Mesenchymal stem cell (in vitro differentiated cells and primary cell): Measurements from ENCODE around the gene JPH2.

Experiments
- DNase-seq: peaks from one replicate; pipeline ENCODE4 v3.0.0-alpha.2; 2013
- H2AFZ ChIP-seq: one replicate; pipeline ENCODE4 v1.6.1; 2013; ENCODE audit warnings: low read depth, mild to moderate bottlenecking, control low read depth, inconsistent platforms, low read length, moderate library complexity
- H2AK5ac ChIP-seq: 2 replicates; pipeline ENCODE4 v1.6.1; 2013; ENCODE audit warnings: low read length, moderate library complexity, mild to moderate bottlenecking, inconsistent platforms; ENCODE audit not compliant: severe bottlenecking
- H2BK120ac ChIP-seq: one replicate; pipeline ENCODE4 v1.6.1; 2013; ENCODE audit warnings: low read depth, mild to moderate bottlenecking, inconsistent platforms, low read length, moderate library complexity
- H2BK12ac ChIP-seq, 2 experiments: one replicate each; pipeline ENCODE4 v1.6.1; 2013; ENCODE audit warnings: inconsistent platforms in 2 of 2, low read length in 2 of 2, mild to moderate bottlenecking in 2 of 2, moderate library complexity in 2 of 2, control low read depth in 1 of 2
- H2BK15ac ChIP-seq: one replicate; pipeline ENCODE4 v1.6.1; 2013; ENCODE audit warnings: mild to moderate bottlenecking, low read depth, inconsistent platforms; ENCODE audit not compliant: poor library complexity, severe bottlenecking
- H2BK5ac ChIP-seq: 2 replicates; pipeline ENCODE4 v1.6.1; 2013; ENCODE audit warnings: low read depth, mild to moderate bottlenecking, low read length, control low read depth, inconsistent platforms; ENCODE audit not compliant: poor library complexity, severe bottlenecking
- H3K14ac ChIP-seq, 2 experiments: one replicate each; pipeline ENCODE4 v1.6.1; 2013; ENCODE audit warnings: inconsistent platforms in 2 of 2, low read length in 2 of 2, control low read depth in 1 of 2, mild to moderate bottlenecking in 1 of 2, moderate library complexity in 1 of 2
- H3K18ac ChIP-seq, 2 experiments: one replicate each; pipeline ENCODE4 v1.6.1; 2013; ENCODE audit warnings: inconsistent platforms in 2 of 2, low read length in 2 of 2, control low read depth in 1 of 2, low read depth in 1 of 2, mild to moderate bottlenecking in 1 of 2
- H3K23ac ChIP-seq, 2 experiments: one replicate each; pipeline ENCODE4 v1.6.1; 2013; ENCODE audit warnings: inconsistent platforms in 2 of 2, low read length in 2 of 2, mild to moderate bottlenecking in 2 of 2, moderate library complexity in 2 of 2, control low read depth in 1 of 2
- H3K27ac ChIP-seq: 2 replicates; pipeline ENCODE4 v1.5.1; 2013; ENCODE audit warnings: mild to moderate bottlenecking, moderate library complexity, low read length, control low read depth, inconsistent platforms; ENCODE audit not compliant: poor library complexity, severe bottlenecking
- H3K27me3 ChIP-seq, 2 experiments: 2 replicates each; pipeline versions ENCODE4 v1.6.1 to v1.7.0; 2013; ENCODE audit warnings: low read length in 2 of 2, mild to moderate bottlenecking in 2 of 2, moderate library complexity in 2 of 2, control low read depth in 1 of 2, inconsistent platforms in 1 of 2; ENCODE audit not compliant: control insufficient read depth in 1 of 2, insufficient read depth in 1 of 2
- H3K36me3 ChIP-seq, 2 experiments: 2 replicates each; pipeline versions ENCODE4 v1.6.1 to v1.7.0; 2013; ENCODE audit warnings: low read length in 2 of 2, control low read depth in 1 of 2, inconsistent platforms in 1 of 2, low read depth in 1 of 2, mild to moderate bottlenecking in 1 of 2; ENCODE audit not compliant: insufficient read depth in 2 of 2, control insufficient read depth in 1 of 2
- H3K4ac ChIP-seq, 2 experiments: one replicate each; pipeline ENCODE4 v1.6.1; 2013; ENCODE audit warnings: inconsistent platforms in 2 of 2, low read length in 2 of 2, mild to moderate bottlenecking in 2 of 2, moderate library complexity in 2 of 2, control low read depth in 1 of 2, low read depth in 1 of 2
- H3K4me1 ChIP-seq: 2 replicates; pipeline ENCODE4 v1.6.1; 2013; ENCODE audit warnings: low read depth, low read length, control low read depth; ENCODE audit not compliant: control insufficient read depth, insufficient read depth
- H3K4me2 ChIP-seq: 2 replicates; pipeline ENCODE4 v1.6.1; 2013; ENCODE audit warnings: low read length, mild to moderate bottlenecking, inconsistent platforms; ENCODE audit not compliant: poor library complexity, severe bottlenecking
- H3K4me3 ChIP-seq, 2 experiments: 2 replicates each; pipeline versions ENCODE4 v1.5.1 to v1.7.0; 2013; ENCODE audit warnings: low read length in 2 of 2, mild to moderate bottlenecking in 2 of 2, control low read depth in 1 of 2, low read depth in 1 of 2; ENCODE audit not compliant: insufficient read depth in 1 of 2
- H3K79me1 ChIP-seq: replicated peaks from 2 replicates; pipeline ENCODE4 v1.6.1; 2013; ENCODE audit warnings: mild to moderate bottlenecking, control low read depth, low read length, inconsistent platforms; ENCODE audit not compliant: poor library complexity, severe bottlenecking
- H3K9ac ChIP-seq: 2 replicates; pipeline ENCODE4 v1.7.0; 2013; ENCODE audit warnings: mild to moderate bottlenecking, low read length, moderate library complexity
- H3K9me3 ChIP-seq: 2 replicates; pipeline ENCODE4 v1.7.0; 2013; ENCODE audit warnings: mild to moderate bottlenecking, low read length; ENCODE audit not compliant: control insufficient read depth
- H4K8ac ChIP-seq: one replicate; pipeline ENCODE4 v1.6.1; 2013; ENCODE audit warnings: inconsistent platforms, mild to moderate bottlenecking, low read length, moderate library complexity
- H4K91ac ChIP-seq: one replicate; pipeline ENCODE4 v1.6.1; 2013; ENCODE audit warnings: mild to moderate bottlenecking, low read length, inconsistent platforms
- WGBS: methylation state at CpG from one replicate; pipeline ENCODE4 v1.1.7; 2013; ENCODE audit warnings: mixed read lengths; 5-methylcytosine and 5-hydroxymethylcytosine counted together

The JPH2 gene

GRCh38 chr20:44182863-44183262 lies 4.1 kb downstream of the JPH2 start:
- no peaks in the 10 kb centered on the region for H3K36me3 ChIP-seq
- no peak overlapping the region for H2BK5ac ChIP-seq
- H2BK120ac ChIP-seq, result no peak overlapping the region
- H3K14ac ChIP-seq, result peak overlapping the region in 1 of 2 experiments; percentile 86
- H3K18ac ChIP-seq, result no peak overlapping the region
- H3K23ac ChIP-seq, result no peak overlapping the region
- no peak overlapping the region for H3K4me2 ChIP-seq
- H2BK12ac ChIP-seq, result peak overlapping the region in 1 of 2 experiments; percentile 43
- H3K4me3 ChIP-seq, result no peak overlapping the region
- H3K9me3 ChIP-seq, result no peaks in the 10 kb centered on the region
- no peak overlapping the region for H2AFZ ChIP-seq
- H3K9ac ChIP-seq, result no peak overlapping the region
- H3K79me1 ChIP-seq, result no peaks in the 10 kb centered on the region
- DNase-seq, result no peak
- H2BK15ac ChIP-seq, result no peak overlapping the region
- peaks cover 0 to 39% of the 10 kb centered on the region in 2 experiments for H3K27me3 ChIP-seq
- WGBS, result 83% methylated on average over 3 of the region's 3 CpGs
- H4K8ac ChIP-seq, result no peak overlapping the region
- H3K4me1 ChIP-seq, result peaks cover 23% of the 10 kb centered on the region
- no peak overlapping the region for H2AK5ac ChIP-seq
- no peak overlapping the region for H3K4ac ChIP-seq
- H3K27ac ChIP-seq, result no peak overlapping the region
- no peak overlapping the region for H4K91ac ChIP-seq

GRCh38 chr20:44182135-44182765 lies 4.7 kb downstream of the JPH2 start:
- Histone ChIP-seq H3K27ac (no peak overlapping the region), H2AK5ac (no peak overlapping the region), H2AFZ (no peak overlapping the region), H3K9ac (no peak overlapping the region), H3K9me3 (no peaks in the 10 kb centered on the region), H3K4me3 (no peak overlapping the region), H3K79me1 (no peaks in the 10 kb centered on the region), H2BK15ac (no peak overlapping the region), H3K14ac (no peak overlapping the region), H2BK12ac (no peak overlapping the region), H4K8ac (no peak overlapping the region), H3K4ac (no peak overlapping the region), H3K4me1 (peaks cover 17% of the 10 kb centered on the region), H3K18ac (no peak overlapping the region), H4K91ac (no peak overlapping the region), H3K36me3 (no peaks in the 10 kb centered on the region), H3K4me2 (no peak overlapping the region), H3K23ac (no peak overlapping the region), H2BK120ac (no peak overlapping the region), H3K27me3 (peaks cover 0 to 39% of the 10 kb centered on the region in 2 experiments), H2BK5ac (no peak overlapping the region)
- WGBS, result 58% methylated on average over 10 of the region's 13 CpGs
- DNase-seq, result no peak

DNA sequence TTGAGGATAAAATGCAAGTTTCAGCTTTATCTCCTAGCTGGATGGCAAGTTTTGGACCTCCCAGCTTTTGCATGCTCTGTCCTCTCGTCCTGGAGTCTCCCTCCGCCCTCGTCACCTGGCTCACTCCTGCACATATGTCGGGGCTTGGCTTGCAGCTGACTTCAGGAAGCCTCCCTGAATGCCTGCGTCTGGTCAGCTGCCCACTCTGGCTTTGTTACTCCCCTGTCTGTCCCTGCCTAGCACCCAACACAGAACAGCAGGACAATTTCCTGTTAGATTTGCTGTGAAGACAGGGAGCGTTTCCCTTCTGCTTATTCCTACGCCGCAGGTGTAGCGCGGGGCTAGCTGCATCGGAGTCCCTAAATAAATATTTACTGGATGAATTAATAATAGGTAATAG lies 5.4 kb downstream of the JPH2 start:
- Histone ChIP-seq H4K8ac (peak overlapping the region; percentile 59), H3K4me1 (peaks cover 18% of the 10 kb centered on the region), H2AFZ (no peak overlapping the region), H2AK5ac (no peak overlapping the region), H2BK120ac (no peak overlapping the region), H3K36me3 (no peaks in the 10 kb centered on the region), H3K27me3 (peaks cover 0 to 39% of the 10 kb centered on the region in 2 experiments), H3K4me2 (no peak overlapping the region), H3K23ac (no peak overlapping the region), H2BK5ac (no peak overlapping the region), H3K14ac (no peak overlapping the region), H3K4ac (peak overlapping the region; percentile 24 to 29), H2BK15ac (no peak overlapping the region), H3K18ac (peak overlapping the region in 1 of 2 experiments; percentile 5), H2BK12ac (peak overlapping the region in 1 of 2 experiments; percentile 9), H3K9ac (no peak overlapping the region), H3K79me1 (no peaks in the 10 kb centered on the region), H3K4me3 (no peak overlapping the region), H3K9me3 (no peaks in the 10 kb centered on the region), H4K91ac (peak overlapping the region; percentile 44), H3K27ac (no peak overlapping the region)
- 61% methylated on average over 5 of the region's 11 CpGs for WGBS
- no peak for DNase-seq

- H3K4me3 ChIP-seq, result no peak overlapping the region
- H2BK5ac ChIP-seq, result no peak overlapping the region
- no peak overlapping the region for H2AFZ ChIP-seq
- peaks cover 12% of the 10 kb centered on the region for H3K4me1 ChIP-seq
- H3K4me2 ChIP-seq, result peak overlapping the region; percentile 27
- no peaks in the 10 kb centered on the region for H3K79me1 ChIP-seq
- no peak overlapping the region for H2BK12ac ChIP-seq
- H3K9ac ChIP-seq, result no peak overlapping the region
- H3K4ac ChIP-seq, result no peak overlapping the region
- no peak overlapping the region for H3K14ac ChIP-seq
- no peaks in the 10 kb centered on the region for H3K9me3 ChIP-seq
- no peak overlapping the region for H3K27ac ChIP-seq
- peak overlapping the region; percentile 81 for H2BK120ac ChIP-seq
- no peak overlapping the region for H3K23ac ChIP-seq
- H4K91ac ChIP-seq, result no peak overlapping the region
- H2BK15ac ChIP-seq, result peak overlapping the region; percentile 84
- peak; percentile 83 for DNase-seq
- peaks cover 0 to 39% of the 10 kb centered on the region in 2 experiments for H3K27me3 ChIP-seq
- H3K36me3 ChIP-seq, result no peaks in the 10 kb centered on the region
- 4% methylated on average over 6 of the region's 9 CpGs for WGBS
- H4K8ac ChIP-seq, result peak overlapping the region; percentile 81
- H2AK5ac ChIP-seq, result no peak overlapping the region
- peak overlapping the region; percentile 30 to 45 for H3K18ac ChIP-seq
These were observed 6.2 kb downstream of the JPH2 start for GRCh38 chr20:44180814-44181213.
